Limb (tissue), 2 donors: Measurements from ENCODE around the gene TRIM24.
A peak's percentile ranks its signal among the peaks of the same experiment; 100 is the strongest.
"Not testable (repeated sequence)": the region's sequence is repeated elsewhere in the genome, so short reads cannot be mapped to it uniquely, and the experiment has no call there.

ENCODE experiments used
- DNase-seq, 2 donors: peaks; one replicate each; pipeline ENCODE4 v3.0.0-alpha.2; 2016; ENCODE audit errors: extremely low spot score in 2 of 2

Gene TRIM24

GRCh38 chr7:138460176-138460648 is at the start of gene TRIM24:
TRIM24 (plus strand) TSS chr7:138460259; CDS start chr7:138460549, 290 bp downstream.
- DNase-seq: no peak

- not testable (repeated sequence) for DNase-seq
Observed at GRCh38 chr7:138412077-138412476, 48.0 kb upstream of the TRIM24 start.

- not testable (repeated sequence) for DNase-seq
Observed at GRCh38 chr7:138412921-138413320, 47.1 kb upstream of the TRIM24 start.

- no peak for DNase-seq
Observed at GRCh38 chr7:138417078-138417700, 42.9 kb upstream of the TRIM24 start.

- no peak for DNase-seq
Observed at GRCh38 chr7:138417764-138418163, 42.3 kb upstream of the TRIM24 start.

- DNase-seq: not testable (repeated sequence)
Observed at GRCh38 chr7:138418403-138418802, 41.7 kb upstream of the TRIM24 start.

- DNase-seq: no peak
Observed at GRCh38 chr7:138425026-138425425, 35.0 kb upstream of the TRIM24 start.

GRCh38 chr7:138429577-138430250 is 30.3 kb upstream of the TRIM24 start:
- no peak for DNase-seq

- DNase-seq: no peak
Observed at GRCh38 chr7:138431517-138431916, 28.5 kb upstream of the TRIM24 start.

- DNase-seq: no peak
Observed at GRCh38 chr7:138433583-138434443, 26.2 kb upstream of the TRIM24 start.

GRCh38 chr7:138434597-138435019 is 25.5 kb upstream of the TRIM24 start:
- no peak for DNase-seq

GRCh38 chr7:138435231-138435919 is 24.7 kb upstream of the TRIM24 start:
- no peak for DNase-seq

GRCh38 chr7:138436388-138436787 is 23.7 kb upstream of the TRIM24 start:
- no peak for DNase-seq

GRCh38 chr7:138440460-138440859 is 19.6 kb upstream of the TRIM24 start:
- no peak for DNase-seq

GRCh38 chr7:138442822-138443221 is 17.2 kb upstream of the TRIM24 start:
- no peak for DNase-seq

- DNase-seq: no peak
Observed at GRCh38 chr7:138449580-138449979, 10.5 kb upstream of the TRIM24 start.

GRCh38 chr7:138455609-138456008 is 4.5 kb upstream of the TRIM24 start:
- DNase-seq: no peak

GRCh38 chr7:138456220-138456619 is 3.8 kb upstream of the TRIM24 start:
- DNase-seq: no peak

- no peak for DNase-seq
Observed at GRCh38 chr7:138458576-138459412, 1.3 kb upstream of the TRIM24 start.

- peak; percentile 96 to 99 for DNase-seq
Observed at GRCh38 chr7:138459413-138460175, 465 bp upstream of the TRIM24 start.
